Measurements from ENCODE around the gene TLK1. TPM values are rescaled to one million over a fixed set of nuclear protein-coding genes. Genes with fewer than 3 reads are reported as not detected.

The TLK1 gene
- total RNA-seq, 1 donor from 2014 or later = 35.8 TPM

DNA sequence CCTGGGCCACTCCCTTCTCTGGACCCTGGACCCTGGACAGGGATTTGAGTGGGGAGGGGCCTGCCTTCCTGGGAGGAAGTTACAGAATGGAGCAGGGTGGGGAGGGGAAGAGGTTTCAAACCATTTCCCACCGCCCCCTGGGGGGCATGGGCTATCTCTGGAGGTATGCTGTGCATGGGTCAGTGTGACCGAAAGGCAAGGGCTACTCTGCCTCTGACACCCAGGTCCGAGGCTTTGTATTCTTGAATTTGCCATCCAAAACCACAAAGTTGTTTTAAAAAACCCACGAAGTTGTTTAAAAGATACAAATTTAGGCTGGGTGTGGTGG is 184.8 kb downstream of the TLK1 start:
- intact Hi-C loops (cut with DNase I) = loop anchor here (2.0 kb wide), 1 partner anchor 441 kb away; no protein-coding TSS in a partner anchor
- TF ChIP-seq POLR2A (IDR thresholded peaks at IDR 0.05) (no peak), POLR2AphosphoS5 (IDR thresholded peaks at IDR 0.05; ENCODE audit: insufficient read depth in 1 of 2, low read depth in 1 of 2) (no peak)
- TF ChIP-seq, protein P1, sequence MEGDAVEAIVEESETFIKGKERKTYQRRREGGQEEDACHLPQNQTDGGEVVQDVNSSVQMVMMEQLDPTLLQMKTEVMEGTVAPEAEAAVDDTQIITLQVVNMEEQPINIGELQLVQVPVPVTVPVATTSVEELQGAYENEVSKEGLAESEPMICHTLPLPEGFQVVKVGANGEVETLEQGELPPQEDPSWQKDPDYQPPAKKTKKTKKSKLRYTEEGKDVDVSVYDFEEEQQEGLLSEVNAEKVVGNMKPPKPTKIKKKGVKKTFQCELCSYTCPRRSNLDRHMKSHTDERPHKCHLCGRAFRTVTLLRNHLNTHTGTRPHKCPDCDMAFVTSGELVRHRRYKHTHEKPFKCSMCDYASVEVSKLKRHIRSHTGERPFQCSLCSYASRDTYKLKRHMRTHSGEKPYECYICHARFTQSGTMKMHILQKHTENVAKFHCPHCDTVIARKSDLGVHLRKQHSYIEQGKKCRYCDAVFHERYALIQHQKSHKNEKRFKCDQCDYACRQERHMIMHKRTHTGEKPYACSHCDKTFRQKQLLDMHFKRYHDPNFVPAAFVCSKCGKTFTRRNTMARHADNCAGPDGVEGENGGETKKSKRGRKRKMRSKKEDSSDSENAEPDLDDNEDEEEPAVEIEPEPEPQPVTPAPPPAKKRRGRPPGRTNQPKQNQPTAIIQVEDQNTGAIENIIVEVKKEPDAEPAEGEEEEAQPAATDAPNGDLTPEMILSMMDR (IDR thresholded peaks at IDR 0.05) = no peak
- Histone ChIP-seq H3K9me3 (no peaks in the 10 kb centered on the region), H3K4me3 (no peak overlapping the region), H3K27ac (no peak overlapping the region), H3K4me1 (peaks cover 15% of the 10 kb centered on the region), H3K27me3 (no peaks in the 10 kb centered on the region), H3K36me3 (no peaks in the 10 kb centered on the region)
- no peak for DNase-seq (ENCODE audit: extremely low spot score in 2 of 2)

DNA sequence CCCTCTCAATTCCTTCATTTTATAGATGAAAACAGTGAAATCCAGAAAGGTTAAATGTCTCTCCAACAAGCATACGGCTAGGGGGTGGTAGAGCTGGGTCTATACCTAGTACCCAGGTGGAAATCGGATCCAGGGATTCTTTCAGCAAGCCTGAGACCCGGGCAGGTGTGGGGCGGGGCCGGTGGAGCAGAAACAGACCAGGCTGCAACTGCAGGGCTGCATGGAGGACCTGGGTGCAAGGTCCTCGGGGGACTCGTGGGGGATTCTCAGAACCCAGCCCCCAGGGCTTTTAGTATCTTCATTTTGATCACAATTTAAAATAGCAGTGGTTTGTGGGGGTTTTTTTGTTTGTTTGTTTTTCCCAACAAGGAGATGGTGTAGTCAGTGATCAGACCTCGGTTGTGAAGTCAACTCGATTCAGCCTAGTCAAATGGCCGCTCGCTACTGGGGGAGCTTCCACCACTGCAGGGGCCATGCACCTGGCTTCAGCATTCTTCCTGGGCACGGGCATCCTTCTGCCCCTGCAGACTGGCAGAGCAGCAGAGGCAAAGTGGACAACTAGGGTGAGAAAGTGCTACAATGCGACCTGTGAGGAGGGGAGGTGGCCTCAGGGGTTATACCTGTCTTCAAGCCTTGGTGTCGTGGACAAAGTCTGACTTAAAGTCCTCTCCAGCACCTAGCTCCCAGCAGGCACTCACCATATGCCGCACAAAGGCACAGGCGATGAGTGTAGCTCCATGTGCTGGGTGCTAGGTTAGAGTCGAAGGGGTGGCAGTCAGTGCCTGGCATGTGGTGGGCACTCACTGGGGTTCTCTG is 185.4 kb downstream of the TLK1 start:
- intact Hi-C loops (cut with DNase I) = loop anchor here (2.0 kb wide), 1 partner anchor 441 kb away; no protein-coding TSS in a partner anchor
- H3K4me1 ChIP-seq = peaks cover 15% of the 10 kb centered on the region
- TF ChIP-seq POLR2A (IDR thresholded peaks at IDR 0.05) = no peak
- TF ChIP-seq, protein P1 (IDR thresholded peaks at IDR 0.05) = no peak
- TF ChIP-seq POLR2AphosphoS5 (IDR thresholded peaks at IDR 0.05; ENCODE audit: insufficient read depth in 1 of 2, low read depth in 1 of 2) = no peak

DNA sequence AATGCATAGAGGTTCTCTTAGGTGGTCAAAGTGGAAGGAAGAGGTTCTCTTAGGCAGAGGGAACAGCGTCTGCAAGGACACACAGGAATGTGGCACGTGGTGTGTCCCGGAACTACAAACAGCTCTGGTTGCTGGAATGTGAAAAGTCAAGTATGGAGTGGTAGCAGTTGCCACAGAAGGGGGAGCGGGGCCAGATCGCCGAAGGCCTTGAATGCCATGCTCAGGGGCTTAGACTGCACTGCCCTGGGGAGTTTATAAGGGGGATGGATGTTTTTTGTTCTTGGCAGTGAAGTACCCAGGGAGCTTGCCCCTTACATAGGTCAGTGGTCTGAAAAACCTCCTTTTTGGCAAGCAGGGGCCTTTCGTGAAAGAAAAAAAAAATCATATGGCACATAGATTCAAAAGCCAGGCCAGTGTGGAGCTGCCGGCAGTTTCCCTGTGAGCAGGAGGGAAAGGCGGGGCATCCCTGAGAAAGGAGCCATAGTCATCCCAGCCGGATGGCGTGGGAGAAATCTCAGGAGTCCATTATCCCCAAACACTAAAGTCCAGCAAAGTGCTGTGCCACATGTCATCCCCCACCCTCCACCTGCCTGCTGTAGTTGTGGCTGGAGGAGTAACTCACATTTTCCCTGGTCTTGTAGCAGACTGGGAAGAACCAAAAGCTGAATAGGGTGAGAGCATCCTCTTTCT is 186.2 kb downstream of the TLK1 start:
- Histone ChIP-seq H3K4me3 (peak overlapping the region; percentile 76 to 77), H3K36me3 (no peaks in the 10 kb centered on the region), H3K4me1 (peaks cover 15% of the 10 kb centered on the region), H3K27me3 (no peaks in the 10 kb centered on the region), H3K9me3 (no peaks in the 10 kb centered on the region), H3K27ac (peak overlapping the region; percentile 86)
- TF ChIP-seq POLR2A (IDR thresholded peaks at IDR 0.05) = no peak
- TF ChIP-seq, protein P1 (IDR thresholded peaks at IDR 0.05) = no peak
- TF ChIP-seq POLR2AphosphoS5 (IDR thresholded peaks at IDR 0.05; ENCODE audit: insufficient read depth in 1 of 2, low read depth in 1 of 2) = no peak
- intact Hi-C loops (cut with DNase I) = loop anchor here (2.0 to 5.0 kb wide), 2 partner anchors 188 to 442 kb away; partner anchors contain the start of gene TLK1
- peak in 1 of 2 donors; percentile 70 for DNase-seq (ENCODE audit: extremely low spot score in 2 of 2)

More for the DNA sequence above, 185.4 kb downstream of the TLK1 start:
- Histone ChIP-seq H3K36me3 (no peaks in the 10 kb centered on the region), H3K4me3 (no peak overlapping the region), H3K27ac (no peak overlapping the region), H3K9me3 (no peaks in the 10 kb centered on the region), H3K27me3 (no peaks in the 10 kb centered on the region)
- DNase-seq (ENCODE audit: extremely low spot score in 2 of 2) = peak in 1 of 2 donors; percentile 49

DNA sequence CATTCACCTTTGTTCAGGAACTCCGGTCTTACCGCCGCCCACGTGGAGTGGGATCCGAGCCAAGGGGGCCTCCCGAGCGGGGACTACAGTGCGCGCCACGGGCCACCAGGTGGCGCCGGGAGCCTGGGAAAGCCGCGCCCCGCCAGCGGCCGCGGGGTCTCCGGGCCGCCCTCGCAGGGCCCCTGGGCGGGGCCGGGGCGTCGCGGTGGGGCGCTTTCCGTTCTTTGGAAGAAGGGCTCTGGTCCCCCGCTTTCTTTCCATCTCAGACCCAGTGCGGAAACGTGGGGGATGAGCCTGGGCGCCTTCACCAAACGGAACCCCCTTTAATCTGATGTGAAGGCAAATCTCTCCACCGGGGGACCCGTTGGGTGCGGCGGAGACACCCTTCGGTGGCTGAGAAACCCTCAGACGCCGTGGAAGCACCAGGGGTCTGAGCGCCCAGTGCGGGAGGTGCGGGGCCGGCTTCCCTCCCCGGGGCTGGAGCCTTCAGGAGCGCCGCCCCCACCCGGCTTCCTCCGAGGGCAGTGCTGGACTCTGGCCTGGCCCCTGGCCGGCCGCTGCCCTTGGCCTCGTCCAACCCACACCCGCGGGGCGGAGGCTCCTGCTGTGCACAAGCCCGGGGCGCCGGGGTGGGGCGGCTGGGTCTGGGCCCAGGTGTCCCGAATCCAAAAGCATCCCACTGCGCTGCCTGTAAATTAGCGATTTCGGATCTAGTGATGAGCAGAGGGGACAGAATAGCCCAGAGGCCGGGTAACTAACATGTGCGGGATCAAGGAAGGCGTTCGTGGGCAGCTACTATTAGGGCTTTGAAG is 187.0 kb downstream of the TLK1 start:
- peak overlapping the region; percentile 86 for H3K27ac ChIP-seq
- TF ChIP-seq POLR2AphosphoS5 (IDR thresholded peaks at IDR 0.05; ENCODE audit: insufficient read depth in 1 of 2, low read depth in 1 of 2) (peak in 1 of 2 donors; percentile 55), POLR2A (IDR thresholded peaks at IDR 0.05) (no peak)
- TF ChIP-seq, protein P1 (IDR thresholded peaks at IDR 0.05) = peak; percentile 86 to 96 (median 88)
- peaks cover 15% of the 10 kb centered on the region for H3K4me1 ChIP-seq
- DNase-seq (ENCODE audit: extremely low spot score in 2 of 2) = peak in 1 of 2 donors; percentile 95
- peak overlapping the region; percentile 76 to 77 for H3K4me3 ChIP-seq
- H3K27me3 ChIP-seq = no peaks in the 10 kb centered on the region
- H3K9me3 ChIP-seq = no peaks in the 10 kb centered on the region
- intact Hi-C loops (cut with DNase I) = loop anchor here (2.0 to 5.0 kb wide), 2 partner anchors 189 to 443 kb away; partner anchors contain the start of gene TLK1
- no peaks in the 10 kb centered on the region for H3K36me3 ChIP-seq
